Mesothelial cell of epicardium (in vitro differentiated cells): ENCODE results near the gene UGT3A2. TPM values are rescaled to one million over a fixed set of nuclear protein-coding genes. Genes with fewer than 3 reads are reported as not detected.
"Not testable (repeated sequence)": the region's sequence is repeated elsewhere in the genome, so short reads cannot be mapped to it uniquely, and the experiment has no call there.

Experiments used
- DNase-seq, 2 experiments: peaks; one replicate each; pipeline ENCODE4 v3.0.0; 2021; ENCODE audit warnings: low spot score in 2 of 2; ENCODE audit not compliant: unreplicated experiment in 2 of 2
- H3K27ac Mint-ChIP-seq: 2 replicates; pipeline ENCODE4 v1.8.0; 2021; ENCODE audit warnings: mixed read lengths
- H3K27me3 Mint-ChIP-seq: 2 replicates; pipeline ENCODE4 v1.8.0; 2021; ENCODE audit warnings: low read depth, mixed read lengths
- H3K36me3 Mint-ChIP-seq: 2 replicates; pipeline ENCODE4 v1.8.0; 2021; ENCODE audit warnings: mixed read lengths
- H3K4me1 Mint-ChIP-seq: 2 replicates; pipeline ENCODE4 v1.8.0; 2021; ENCODE audit warnings: mixed read lengths
- H3K4me3 Mint-ChIP-seq: 2 replicates; pipeline ENCODE4 v1.8.0; 2021; ENCODE audit warnings: mild to moderate bottlenecking, moderate library complexity, mixed read lengths
- H3K9me3 Mint-ChIP-seq: 2 replicates; pipeline ENCODE4 v1.8.0; 2021; ENCODE audit warnings: mixed read lengths
- CTCF ChIP-seq: fragments of 200-600 bp; sonication (generic); IDR thresholded peaks from one replicate; pipeline ENCODE4 v1.5.0; 2021; ENCODE audit warnings: antibody characterized with exemption; ENCODE audit not compliant: unreplicated experiment
- total RNA-seq: library from RNA; stranded (reverse); gene quantifications from 3 replicates; pipeline ENCODE4 v1.2.1, GENCODE V29; 2021

UGT3A2 gene
- total RNA-seq, 1 donor from 2014 or later, result 0.34 TPM

GRCh38 chr5:36028816-36029465 is 37.7 kb downstream of the UGT3A2 start:
- TF ChIP-seq CTCF, result no peak
- Mint-ChIP-seq H3K4me1 (no peaks in the 10 kb centered on the region), H3K4me3 (no peak overlapping the region), H3K27me3 (no peaks in the 10 kb centered on the region), H3K27ac (no peak overlapping the region), H3K9me3 (peaks cover 21% of the 10 kb centered on the region), H3K36me3 (no peaks in the 10 kb centered on the region)
- no peak for DNase-seq

GRCh38 chr5:36027711-36028110 is 39.0 kb downstream of the UGT3A2 start:
- no peaks in the 10 kb centered on the region for H3K27me3 Mint-ChIP-seq
- H3K4me1 Mint-ChIP-seq, result no peaks in the 10 kb centered on the region
- no peak for DNase-seq
- no peak overlapping the region for H3K4me3 Mint-ChIP-seq
- H3K9me3 Mint-ChIP-seq, result peaks cover 30% of the 10 kb centered on the region
- no peaks in the 10 kb centered on the region for H3K36me3 Mint-ChIP-seq
- H3K27ac Mint-ChIP-seq, result no peak overlapping the region
- TF ChIP-seq CTCF, result no peak

- no peaks in the 10 kb centered on the region for H3K36me3 Mint-ChIP-seq
- DNase-seq, result no peak
- TF ChIP-seq CTCF, result no peak
- H3K9me3 Mint-ChIP-seq, result peaks cover 37% of the 10 kb centered on the region
- no peak overlapping the region for H3K27ac Mint-ChIP-seq
- H3K27me3 Mint-ChIP-seq, result no peaks in the 10 kb centered on the region
- H3K4me1 Mint-ChIP-seq, result no peaks in the 10 kb centered on the region
- H3K4me3 Mint-ChIP-seq, result no peak overlapping the region
Observed at GRCh38 chr5:36026706-36027465, 39.8 kb downstream of the UGT3A2 start.

GRCh38 chr5:36022246-36022645 is 44.4 kb downstream of the UGT3A2 start:
- H3K4me3 Mint-ChIP-seq, H3K36me3 Mint-ChIP-seq, DNase-seq, H3K27ac Mint-ChIP-seq, H3K27me3 Mint-ChIP-seq, H3K4me1 Mint-ChIP-seq: not testable (repeated sequence)
- peaks cover 61% of the 10 kb centered on the region for H3K9me3 Mint-ChIP-seq

GRCh38 chr5:36019584-36019983 is 47.1 kb downstream of the UGT3A2 start:
- not testable (repeated sequence) for H3K36me3 Mint-ChIP-seq, H3K4me1 Mint-ChIP-seq, H3K27ac Mint-ChIP-seq, H3K27me3 Mint-ChIP-seq, H3K4me3 Mint-ChIP-seq, DNase-seq
- H3K9me3 Mint-ChIP-seq, result peaks cover 63% of the 10 kb centered on the region

- DNase-seq, result no peak
- peaks cover 61% of the 10 kb centered on the region for H3K9me3 Mint-ChIP-seq
- H3K27ac Mint-ChIP-seq, result no peak overlapping the region
- H3K27me3 Mint-ChIP-seq, result no peaks in the 10 kb centered on the region
- no peaks in the 10 kb centered on the region for H3K36me3 Mint-ChIP-seq
- H3K4me1 Mint-ChIP-seq, result no peaks in the 10 kb centered on the region
- no peak for TF ChIP-seq CTCF
- H3K4me3 Mint-ChIP-seq, result no peak overlapping the region
Observed at GRCh38 chr5:36017622-36018021, 49.1 kb downstream of the UGT3A2 start.
